HG02852 (cell line): Measurements from ENCODE around the gene IL2RG.
A peak's percentile ranks its signal among the peaks of the same experiment; 100 is the strongest.

Source experiments
- ATAC-seq: cut with Tn5 transposase; IDR thresholded peaks from one replicate; pipeline ENCODE4 v1.9.1; 2021; ENCODE audit warnings: mild to moderate bottlenecking, moderate library complexity; ENCODE audit not compliant: unreplicated experiment

IL2RG gene

GRCh38 chrX:71109051-71109450, 2.3 kb downstream of the IL2RG start:
- no peak for ATAC-seq

DNA sequence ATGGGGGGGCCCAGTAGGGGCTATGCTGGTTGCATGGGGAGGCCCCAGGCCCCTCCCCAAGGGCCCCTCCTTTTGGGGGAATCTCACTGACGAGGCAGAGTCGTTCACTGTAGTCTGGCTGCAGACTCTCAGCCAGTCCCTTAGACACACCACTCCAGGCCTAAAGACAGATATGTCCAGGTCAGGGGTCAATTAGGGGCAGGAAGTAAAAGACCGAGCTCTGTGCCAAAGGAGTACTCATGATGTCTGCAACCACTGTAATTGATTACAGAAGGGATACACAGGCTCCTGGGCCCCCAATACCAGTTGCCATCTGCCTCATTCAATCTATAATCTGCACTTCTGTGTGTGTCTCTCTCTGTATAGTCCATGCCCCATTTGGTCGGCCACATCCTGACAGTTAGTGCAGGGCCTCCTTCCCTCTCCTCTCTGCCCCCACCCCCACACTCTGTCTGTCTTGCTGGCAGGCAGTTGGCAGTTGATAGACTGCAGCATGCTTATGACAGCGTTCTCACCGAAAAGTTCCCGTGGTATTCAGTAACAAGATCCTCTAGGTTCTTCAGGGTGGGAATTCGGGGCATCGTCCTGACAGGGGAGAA, 3.5 kb downstream of the IL2RG start:
- ATAC-seq: no peak

DNA sequence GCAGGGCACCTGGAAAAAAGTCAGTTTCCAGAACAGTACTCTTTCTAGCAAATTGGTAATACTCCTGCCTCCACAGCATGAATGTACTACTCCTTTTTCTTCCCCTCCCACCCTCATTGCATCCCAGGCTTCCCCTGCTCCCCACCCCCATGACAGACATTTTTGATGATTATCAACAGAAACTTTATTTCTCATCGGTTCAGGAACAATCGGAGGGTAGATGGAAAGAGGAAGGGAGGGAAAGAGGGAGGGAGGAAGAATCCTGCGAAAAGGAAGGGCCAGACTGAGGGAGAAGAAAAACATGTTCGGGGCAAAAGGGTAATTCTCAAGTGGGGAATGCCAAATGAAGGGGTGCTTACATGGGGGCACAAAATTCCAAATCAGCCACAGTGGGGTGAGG, 4.1 kb downstream of the IL2RG start:
- no peak for ATAC-seq

- ATAC-seq: no peak
Observed at GRCh38 chrX:71106427-71106826, 5.0 kb downstream of the IL2RG start, which contains the start of gene CXorf65. CXorf65 (minus strand) TSS chrX:71106740; CDS start chrX:71106556, 184 bp downstream.

GRCh38 chrX:71105628-71106027, 5.7 kb downstream of the IL2RG start:
- ATAC-seq: no peak

DNA sequence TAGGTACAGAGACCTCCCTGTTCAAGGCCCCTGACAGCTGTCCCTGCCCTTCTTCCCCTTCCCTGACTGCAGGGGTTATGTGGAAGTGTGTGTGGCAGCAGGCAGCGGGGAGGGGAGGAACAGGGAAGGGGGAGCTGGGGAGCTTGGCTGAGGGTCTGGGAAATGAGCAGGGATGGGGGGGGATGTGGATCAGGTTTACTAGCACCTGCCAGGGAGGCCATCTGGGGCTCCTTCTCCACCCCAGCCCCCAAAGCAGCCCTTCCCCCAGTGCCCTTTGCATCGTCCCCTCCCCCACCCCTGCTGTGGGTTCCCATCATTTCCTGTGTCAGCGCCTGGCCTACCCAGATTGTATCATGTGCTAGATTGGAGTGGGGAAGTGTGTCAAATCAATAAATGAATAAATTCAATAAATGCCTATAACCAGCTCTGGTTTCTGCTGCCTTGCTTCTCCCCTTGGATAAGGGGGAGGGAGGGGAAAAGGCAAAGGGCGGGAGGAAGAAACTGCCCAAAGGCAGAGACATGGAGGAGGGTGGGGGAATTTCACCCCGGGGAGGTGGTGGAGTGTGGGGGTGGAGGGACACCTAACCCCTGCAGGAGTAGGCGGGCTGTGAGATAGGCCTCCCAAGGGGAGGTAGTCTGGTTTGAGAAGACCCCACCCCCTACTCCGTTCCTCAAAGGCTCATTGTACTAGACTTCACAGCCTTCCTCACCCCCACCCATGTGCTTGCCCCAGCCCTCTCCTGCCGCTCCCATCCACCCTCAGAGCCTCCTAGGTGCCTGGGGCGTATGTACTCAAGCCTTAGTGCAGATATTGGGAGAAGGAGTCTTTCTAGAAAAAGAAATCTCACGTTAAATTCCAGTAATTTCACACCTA, 8.0 kb downstream of the IL2RG start:
- ATAC-seq: no peak

DNA sequence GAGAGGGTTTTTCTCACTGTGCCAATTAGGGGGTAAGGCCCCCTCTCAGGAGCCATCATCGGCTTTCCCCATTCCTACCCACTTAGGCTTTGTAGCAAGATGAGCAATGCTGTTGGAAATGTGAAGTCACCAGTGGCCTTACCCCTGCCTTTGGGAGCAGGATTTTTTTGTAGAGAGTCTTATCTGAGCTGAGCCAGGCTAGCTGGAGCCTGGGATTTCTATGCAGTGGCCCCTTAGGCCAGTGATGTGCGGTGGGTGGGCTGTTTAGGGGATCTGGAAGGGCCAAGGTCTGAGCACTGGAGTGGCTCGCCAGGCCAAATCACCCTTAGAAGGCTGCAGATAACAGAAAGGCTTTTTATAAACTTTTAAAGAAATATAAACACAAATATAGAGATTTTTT, 9.1 kb downstream of the IL2RG start:
- ATAC-seq: no peak

GRCh38 chrX:71100581-71101505, 10.5 kb downstream of the IL2RG start:
- ATAC-seq: no peak

DNA sequence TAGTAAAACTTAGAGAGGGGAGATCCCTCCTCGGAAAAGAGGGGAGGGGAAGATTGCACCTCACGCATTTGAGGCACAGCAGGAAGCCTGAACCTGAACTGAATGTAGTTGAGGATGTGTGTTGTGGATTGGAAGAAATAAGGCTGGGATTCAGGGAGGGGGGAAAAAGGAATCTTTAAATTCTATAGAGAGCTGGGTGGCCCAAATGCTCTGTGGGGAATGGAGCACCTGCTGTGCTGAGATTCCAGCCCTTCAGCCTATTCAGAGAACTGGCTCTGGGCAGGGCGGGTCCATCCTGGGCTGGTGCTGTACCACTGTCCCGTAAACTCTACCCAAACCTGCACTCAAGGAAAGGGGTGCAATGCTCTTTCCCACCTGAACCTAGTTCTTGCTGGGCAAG, 11.6 kb downstream of the IL2RG start:
- ATAC-seq: no peak

DNA sequence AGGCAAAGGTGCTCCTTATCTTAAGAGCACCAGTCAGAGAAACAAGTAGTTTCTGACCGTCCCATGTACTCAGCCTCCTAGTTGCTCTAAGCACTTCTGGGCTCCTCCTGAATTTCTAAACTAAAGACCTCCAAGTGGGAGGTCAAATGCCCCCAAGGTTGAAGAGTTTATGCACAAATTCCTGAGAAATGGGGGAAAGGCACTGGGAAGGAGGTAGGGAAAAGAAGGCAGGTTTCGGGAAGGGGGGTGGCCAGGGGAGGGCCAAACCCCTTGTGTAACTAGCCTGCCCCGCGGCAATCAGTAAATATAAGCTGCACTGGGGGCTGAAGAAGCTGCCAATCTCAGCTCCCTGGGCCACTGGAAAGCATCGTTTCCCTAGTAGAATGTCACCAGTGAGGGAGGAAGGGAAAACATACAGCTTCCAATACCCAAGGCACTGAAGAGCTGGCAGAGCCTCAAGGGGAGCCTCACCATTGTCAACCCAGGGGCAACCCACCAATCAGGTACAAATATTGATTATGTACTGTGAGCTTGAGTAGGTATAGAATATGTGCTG, 12.3 kb downstream of the IL2RG start:
- no peak for ATAC-seq

DNA sequence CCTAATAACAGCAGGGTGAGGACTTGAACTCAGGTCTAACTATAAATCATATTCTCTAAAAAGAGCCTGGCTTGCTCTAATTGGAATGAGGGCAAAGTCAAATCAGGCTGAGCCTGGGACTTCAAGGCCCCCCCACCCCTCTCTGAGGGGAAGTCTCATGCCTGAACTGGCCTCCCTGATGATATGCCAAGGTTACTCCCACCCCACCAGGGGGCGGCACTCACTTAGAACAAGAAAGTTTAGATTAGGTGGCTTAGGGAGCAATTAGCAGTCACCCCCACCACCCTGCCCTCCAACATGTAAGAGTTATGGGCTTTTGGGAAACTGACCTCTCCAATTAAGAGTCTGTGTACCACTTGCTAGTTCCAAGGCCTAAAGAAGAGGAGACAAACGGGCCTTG, 13.1 kb downstream of the IL2RG start:
- ATAC-seq: peak; percentile 39

DNA sequence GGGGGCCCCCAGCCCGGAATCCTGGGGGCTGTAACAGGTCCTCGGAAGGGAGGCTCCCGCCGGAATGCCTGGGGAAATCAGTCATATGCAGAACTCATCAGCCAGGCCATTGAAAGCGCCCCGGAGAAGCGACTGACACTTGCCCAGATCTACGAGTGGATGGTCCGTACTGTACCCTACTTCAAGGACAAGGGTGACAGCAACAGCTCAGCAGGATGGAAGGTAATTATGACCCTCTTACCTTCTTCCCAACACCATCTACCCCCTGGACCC, 14.7 kb downstream of the IL2RG start:
- ATAC-seq: no peak

- ATAC-seq: no peak
Observed at GRCh38 chrX:71095981-71096759, 15.2 kb downstream of the IL2RG start.

DNA sequence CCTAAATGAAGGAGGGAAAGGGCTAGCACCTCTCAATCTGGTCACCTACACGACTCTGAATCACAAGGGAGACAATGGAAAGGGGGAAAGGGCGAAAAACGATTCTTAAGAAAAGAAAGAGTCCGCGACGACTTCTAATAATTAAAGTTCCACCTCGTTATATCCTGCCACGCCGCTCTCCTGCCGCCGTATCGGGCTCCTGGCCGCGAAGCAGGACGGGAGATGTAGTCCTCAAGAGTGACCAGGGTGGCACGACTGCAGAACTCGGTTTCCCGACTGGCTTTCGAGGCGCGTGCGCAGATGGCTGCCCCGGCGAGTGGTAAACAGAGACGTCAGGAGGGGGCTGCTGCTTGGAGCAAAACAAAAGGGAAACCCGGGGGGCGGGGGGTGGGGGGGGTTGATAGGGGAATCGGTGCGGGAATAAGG, 15.8 kb downstream of the IL2RG start, which contains the start of gene FOXO4:
Gene FOXO4, plus strand, starts transcription at position 297 of the 426 bp plus-strand sequence. CDS start 678 bp downstream, outside the sequence.
- peak; percentile 85 for ATAC-seq

DNA sequence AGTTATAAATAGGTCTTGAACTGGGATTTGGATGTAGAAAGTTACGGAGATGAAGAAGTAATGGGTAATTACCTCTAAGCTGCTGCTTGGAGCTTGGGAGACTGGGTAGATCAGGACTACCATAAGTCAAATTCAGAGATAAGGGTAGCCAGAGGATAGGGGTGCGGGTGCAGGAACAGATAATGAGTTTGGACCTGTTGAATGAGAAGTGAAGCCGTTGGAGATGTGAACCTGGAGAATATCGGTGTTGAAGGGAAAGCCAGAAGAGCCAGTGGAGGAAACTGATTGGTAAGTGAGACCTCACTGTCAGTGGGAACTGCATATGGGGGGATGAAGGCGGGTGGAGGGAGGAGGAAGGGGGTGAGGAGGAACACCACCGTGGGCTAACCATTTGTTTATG, 16.3 kb downstream of the IL2RG start:
- no peak for ATAC-seq

- no peak for ATAC-seq
Observed at GRCh38 chrX:71091263-71091662, 20.1 kb downstream of the IL2RG start.

- no peak for ATAC-seq
Observed at GRCh38 chrX:71085900-71086299, 25.5 kb downstream of the IL2RG start.

DNA sequence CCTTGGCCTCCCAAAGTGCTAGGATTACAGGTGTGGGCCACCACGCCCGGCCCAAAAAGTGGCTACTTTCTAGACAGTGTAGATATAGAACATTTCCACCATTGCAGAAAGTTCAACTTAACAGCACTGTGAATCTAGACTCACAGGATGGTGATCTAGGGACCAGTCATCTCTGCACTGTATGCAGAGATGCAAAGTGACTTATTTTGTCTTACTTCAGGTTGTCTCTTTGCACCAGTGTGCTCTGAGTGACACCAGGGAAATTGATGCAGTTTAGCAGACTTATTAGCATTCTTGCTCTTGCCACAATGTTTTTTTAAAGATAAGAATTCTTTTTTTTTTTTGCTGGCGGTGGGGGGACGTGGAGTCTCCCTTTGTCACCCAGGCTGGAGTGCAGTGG, 28.6 kb downstream of the IL2RG start:
- no peak for ATAC-seq

DNA sequence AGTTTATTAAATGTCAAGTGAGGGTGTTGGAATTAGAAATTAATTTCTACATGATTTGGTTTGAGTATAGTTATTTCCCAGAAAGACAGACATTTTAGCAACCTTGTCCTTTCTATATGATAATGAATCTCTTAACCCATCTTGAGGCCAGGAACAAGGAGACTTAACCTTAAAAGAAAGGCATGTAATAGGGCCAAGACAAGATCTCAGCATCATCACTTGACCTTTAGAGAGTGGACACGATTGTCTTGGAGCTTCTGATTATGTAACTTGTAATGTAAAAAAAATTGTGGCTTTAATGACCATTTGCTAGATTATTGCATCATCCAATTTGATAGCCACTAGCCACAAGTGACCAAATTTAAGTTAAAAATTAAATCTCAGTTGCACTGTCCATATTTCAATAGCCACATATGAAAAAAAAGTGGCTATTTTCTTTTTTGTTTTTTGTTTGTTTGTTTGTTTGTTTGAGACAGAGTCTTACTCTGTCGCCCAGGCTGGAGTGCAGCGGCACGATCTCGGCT, 29.2 kb downstream of the IL2RG start:
- ATAC-seq: no peak
